AG09309 (cell line): Measurements from ENCODE around the gene GABRB1.

Experiments
- DNase-seq: peaks from one replicate; pipeline ENCODE4 v3.0.0-alpha.2; 2010; ENCODE audit warnings: low read depth
- H3K4me3 ChIP-seq: 2 replicates; pipeline ENCODE4 v1.5.1; 2011; ENCODE audit warnings: mild to moderate bottlenecking, low read depth, low read length, moderate library complexity; ENCODE audit not compliant: control insufficient read depth
- CTCF ChIP-seq: IDR thresholded peaks from 2 replicates; pipeline ENCODE4 v1.5.1; 2011; ENCODE audit warnings: mild to moderate bottlenecking, low read depth, low read length, inconsistent platforms; ENCODE audit not compliant: insufficient read depth, control insufficient read depth; ENCODE audit errors: missing control alignments

Gene GABRB1

GRCh38 chr4:47160095-47160494, 128.7 kb downstream of the GABRB1 start:
- DNase-seq: no peak
- no peak for TF ChIP-seq CTCF
- no peak overlapping the region for H3K4me3 ChIP-seq

- no peak for DNase-seq
- no peak for TF ChIP-seq CTCF
- no peak overlapping the region for H3K4me3 ChIP-seq
Observed at GRCh38 chr4:47167081-47168035, 136.0 kb downstream of the GABRB1 start.

GRCh38 chr4:47184083-47184482, 152.7 kb downstream of the GABRB1 start:
- no peak for TF ChIP-seq CTCF
- DNase-seq: no peak
- H3K4me3 ChIP-seq: no peak overlapping the region

- no peak overlapping the region for H3K4me3 ChIP-seq
- no peak for DNase-seq
- TF ChIP-seq CTCF: no peak
Observed at GRCh38 chr4:47185761-47186160, 154.4 kb downstream of the GABRB1 start.

- DNase-seq: no peak
- no peak for TF ChIP-seq CTCF
- H3K4me3 ChIP-seq: no peak overlapping the region
Observed at GRCh38 chr4:47187608-47188007, 156.2 kb downstream of the GABRB1 start.

GRCh38 chr4:47193179-47193578, 161.8 kb downstream of the GABRB1 start:
- DNase-seq: no peak
- no peak overlapping the region for H3K4me3 ChIP-seq
- no peak for TF ChIP-seq CTCF
